ENCODE data around the gene LRRC61.

LRRC61 gene

GRCh38 chr7:150374026-150374425 is 50.9 kb downstream of the LRRC61 start:
- H3K4me3 ChIP-seq (ENCODE audit: low read depth, low read length), result no peak overlapping the region
- DNase-seq (ENCODE audit: low read depth, low spot score), result no peak
- in situ Hi-C loops (cut with HindIII; ENCODE audit: low sequenced_read_pairs), result no loop called here
- TF ChIP-seq CTCF (IDR thresholded peaks at IDR 0.05; ENCODE audit: low read depth, low read length), result no peak

DNA sequence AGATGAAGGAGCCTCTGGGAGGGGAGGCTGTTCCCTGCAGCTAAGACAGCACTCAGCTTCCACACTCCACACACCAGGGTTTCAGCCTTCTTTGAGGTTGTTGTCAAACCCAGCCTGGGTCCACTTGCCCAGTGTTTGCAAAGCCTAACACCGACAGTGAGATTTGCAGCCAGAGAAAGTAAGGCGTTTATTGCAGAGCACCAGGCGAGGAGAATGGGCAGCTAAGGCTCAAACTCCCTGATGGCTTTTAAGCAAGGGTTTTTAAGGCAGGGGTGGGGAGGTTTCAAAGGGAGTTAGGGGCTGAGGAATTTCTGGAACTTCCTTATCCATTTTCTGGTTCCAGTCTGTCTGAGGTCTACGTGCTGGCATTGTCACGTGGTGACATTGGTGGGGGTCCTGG is 51.3 kb downstream of the LRRC61 start:
- no peak overlapping the region for H3K4me3 ChIP-seq (ENCODE audit: low read depth, low read length)
- TF ChIP-seq CTCF (IDR thresholded peaks at IDR 0.05; ENCODE audit: low read depth, low read length), result no peak
- in situ Hi-C loops (cut with HindIII; ENCODE audit: low sequenced_read_pairs), result no loop called here
- no peak for DNase-seq (ENCODE audit: low read depth, low spot score)

DNA sequence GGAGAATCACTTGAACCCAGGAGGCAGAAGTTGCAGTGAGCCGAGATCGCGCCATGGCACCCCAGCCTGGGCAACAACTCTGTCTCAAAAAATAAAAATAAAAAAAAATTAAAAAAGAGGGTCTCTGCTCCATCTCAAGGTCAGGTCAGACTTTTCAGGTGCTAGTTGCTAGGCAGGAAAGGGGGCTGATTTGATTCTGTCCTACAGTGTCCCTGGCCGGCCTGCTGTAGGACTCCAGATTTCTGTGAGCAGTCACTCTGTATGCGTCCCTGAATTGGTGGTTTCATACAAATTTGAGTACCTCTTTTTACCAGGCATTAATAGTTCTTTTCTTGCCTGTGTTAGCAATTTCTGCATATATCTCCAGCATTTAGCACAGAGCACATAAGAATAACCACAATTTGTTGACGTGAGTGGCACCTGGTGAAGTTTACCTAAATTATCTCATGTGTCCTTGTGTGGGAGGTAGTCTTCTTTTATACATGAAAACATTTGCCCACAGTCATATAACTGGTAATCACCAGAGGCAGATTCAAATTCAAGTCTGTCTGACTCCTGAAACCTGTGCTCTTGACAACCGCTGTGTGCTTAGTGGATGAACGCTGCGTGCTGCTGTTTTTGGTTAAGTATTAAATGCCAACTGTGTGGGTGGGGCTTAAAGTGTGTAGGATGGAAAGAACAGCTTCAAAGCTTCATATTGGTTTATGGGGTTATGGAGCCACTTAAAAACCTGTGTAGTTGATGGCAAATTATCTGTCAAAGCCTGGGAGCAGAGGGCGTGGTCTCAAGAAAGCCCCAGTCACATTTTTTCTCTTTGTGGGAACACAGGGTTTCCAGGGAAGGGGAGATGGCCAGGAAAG is 52.7 kb downstream of the LRRC61 start:
- DNase-seq (ENCODE audit: low read depth, low spot score), result no peak
- no peak overlapping the region for H3K4me3 ChIP-seq (ENCODE audit: low read depth, low read length)
- no peak for TF ChIP-seq CTCF (IDR thresholded peaks at IDR 0.05; ENCODE audit: low read depth, low read length)
- in situ Hi-C loops (cut with HindIII; ENCODE audit: low sequenced_read_pairs), result no loop called here

DNA sequence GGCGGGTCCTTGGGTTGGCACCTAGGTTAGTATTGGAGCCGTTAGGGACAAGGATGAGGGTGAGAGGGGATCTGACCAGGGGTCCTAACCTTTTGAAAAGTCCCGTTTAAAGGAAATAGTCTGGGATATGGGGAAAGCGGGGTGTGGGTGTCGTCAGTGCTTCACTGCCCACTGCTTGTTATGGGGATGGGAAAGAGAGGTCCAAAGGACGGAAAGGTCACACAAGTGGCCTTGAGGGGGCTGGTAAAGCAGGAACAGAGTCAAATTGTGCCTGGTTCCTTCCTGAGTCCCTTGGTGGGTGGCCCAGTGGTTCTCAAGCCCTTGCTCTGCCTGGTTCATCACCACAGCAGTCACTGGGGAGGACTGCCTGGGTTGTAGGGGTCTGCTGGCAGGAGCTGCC is 53.4 kb downstream of the LRRC61 start:
- no peak for DNase-seq (ENCODE audit: low read depth, low spot score)
- in situ Hi-C loops (cut with HindIII; ENCODE audit: low sequenced_read_pairs), result no loop called here
- H3K4me3 ChIP-seq (ENCODE audit: low read depth, low read length), result no peak overlapping the region
- TF ChIP-seq CTCF (IDR thresholded peaks at IDR 0.05; ENCODE audit: low read depth, low read length), result no peak

GRCh38 chr7:150377196-150377595 is 54.0 kb downstream of the LRRC61 start:
- in situ Hi-C loops (cut with HindIII; ENCODE audit: low sequenced_read_pairs), result no loop called here
- no peak for TF ChIP-seq CTCF (IDR thresholded peaks at IDR 0.05; ENCODE audit: low read depth, low read length)
- no peak overlapping the region for H3K4me3 ChIP-seq (ENCODE audit: low read depth, low read length)
- no peak for DNase-seq (ENCODE audit: low read depth, low spot score)

DNA sequence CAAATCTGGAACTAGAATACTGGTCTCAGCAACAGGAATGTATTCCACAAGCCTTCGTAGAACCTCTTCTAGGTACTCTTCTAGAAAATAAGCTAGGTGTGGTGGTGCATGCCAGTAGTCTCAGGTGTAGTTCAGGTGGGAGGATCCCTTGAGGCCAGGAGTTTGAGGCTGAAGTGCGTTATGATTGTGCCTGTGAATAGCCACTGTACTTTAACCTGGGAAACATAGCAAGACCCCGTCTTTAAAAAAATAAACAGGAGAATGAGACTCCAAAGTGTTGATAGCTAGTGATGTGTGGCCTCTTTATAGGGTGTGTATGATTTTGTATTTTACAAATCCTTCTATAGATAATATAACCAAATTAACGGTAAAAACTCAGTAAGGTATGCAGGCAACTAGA is 54.5 kb downstream of the LRRC61 start:
- in situ Hi-C loops (cut with HindIII; ENCODE audit: low sequenced_read_pairs), result no loop called here
- TF ChIP-seq CTCF (IDR thresholded peaks at IDR 0.05; ENCODE audit: low read depth, low read length), result no peak
- no peak overlapping the region for H3K4me3 ChIP-seq (ENCODE audit: low read depth, low read length)
- no peak for DNase-seq (ENCODE audit: low read depth, low spot score)

Data from astrocyte of the spinal cord (primary cell).